Activated T-cell treated with anti-CD3 and anti-CD28 coated beads, Interleukin-2, amount 50 U/mL, for 4 hours (primary cell): Measurements from ENCODE around the gene ETDC. TPM values are rescaled to one million over a fixed set of nuclear protein-coding genes. Genes with fewer than 3 reads are reported as not detected.
A peak's percentile ranks its signal among the peaks of the same experiment; 100 is the strongest.
"Not testable (repeated sequence)": the region's sequence is repeated elsewhere in the genome, so short reads cannot be mapped to it uniquely, and the experiment has no call there.

Experiments used
- ATAC-seq, 2 donors: fragments of 200-7000 bp; cut with Tn5 transposase; one replicate each; pipeline ENCODE4 v1.10.0; 2021
- DNase-seq: peaks from one replicate; pipeline ENCODE4 v3.0.0-alpha.2; 2020
- H3K27me3 Mint-ChIP-seq: one replicate; pipeline ENCODE4 v1.8.0; 2021; ENCODE audit warnings: low read depth, mixed read lengths
- H3K36me3 Mint-ChIP-seq: one replicate; pipeline ENCODE4 v1.8.0; 2022; ENCODE audit warnings: mixed read lengths; ENCODE audit not compliant: insufficient read depth
- H3K4me1 Mint-ChIP-seq: one replicate; pipeline ENCODE4 v1.8.0; 2021; ENCODE audit warnings: low read depth, mixed read lengths
- H3K4me3 Mint-ChIP-seq: one replicate; pipeline ENCODE4 v1.8.0; 2021; ENCODE audit warnings: mild to moderate bottlenecking, moderate library complexity, mixed read lengths
- H3K9me3 Mint-ChIP-seq: one replicate; pipeline ENCODE4 v1.8.0; 2021; ENCODE audit warnings: mixed read lengths
- total RNA-seq, 3 donors: library from RNA; stranded (reverse); gene quantifications; one replicate each; pipeline ENCODE4 v1.2.1, GENCODE V29; 2021

Gene ETDC
- total RNA-seq, 3 donors from 2014 or later, result not detected

DNA sequence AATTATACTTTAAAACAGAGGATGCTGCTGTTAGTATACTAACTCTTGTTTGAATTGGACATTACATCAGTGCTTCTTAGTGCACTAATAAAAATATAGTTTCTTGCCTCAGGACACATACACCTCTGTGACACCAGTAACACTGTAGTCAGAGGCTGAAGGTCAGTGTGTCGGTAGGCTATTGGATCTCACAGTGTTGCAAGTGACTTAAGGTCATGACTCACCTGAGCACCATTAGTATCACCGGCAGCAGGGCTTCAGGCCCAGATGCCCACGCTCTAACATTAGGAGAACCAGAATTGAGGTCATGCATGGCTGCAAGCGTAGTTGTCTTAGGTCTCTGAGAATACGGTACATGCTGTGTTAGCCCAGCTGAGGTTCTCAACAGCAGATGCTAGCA, 15.2 kb downstream of the ETDC start:
- H3K27me3 Mint-ChIP-seq, result no peaks in the 10 kb centered on the region
- no peak for ATAC-seq
- H3K4me1 Mint-ChIP-seq, result no peaks in the 10 kb centered on the region
- no peak for DNase-seq
- no peak overlapping the region for H3K4me3 Mint-ChIP-seq
- peaks cover 10% of the 10 kb centered on the region for H3K9me3 Mint-ChIP-seq
- peaks cover 44% of the 10 kb centered on the region for H3K36me3 Mint-ChIP-seq

DNA sequence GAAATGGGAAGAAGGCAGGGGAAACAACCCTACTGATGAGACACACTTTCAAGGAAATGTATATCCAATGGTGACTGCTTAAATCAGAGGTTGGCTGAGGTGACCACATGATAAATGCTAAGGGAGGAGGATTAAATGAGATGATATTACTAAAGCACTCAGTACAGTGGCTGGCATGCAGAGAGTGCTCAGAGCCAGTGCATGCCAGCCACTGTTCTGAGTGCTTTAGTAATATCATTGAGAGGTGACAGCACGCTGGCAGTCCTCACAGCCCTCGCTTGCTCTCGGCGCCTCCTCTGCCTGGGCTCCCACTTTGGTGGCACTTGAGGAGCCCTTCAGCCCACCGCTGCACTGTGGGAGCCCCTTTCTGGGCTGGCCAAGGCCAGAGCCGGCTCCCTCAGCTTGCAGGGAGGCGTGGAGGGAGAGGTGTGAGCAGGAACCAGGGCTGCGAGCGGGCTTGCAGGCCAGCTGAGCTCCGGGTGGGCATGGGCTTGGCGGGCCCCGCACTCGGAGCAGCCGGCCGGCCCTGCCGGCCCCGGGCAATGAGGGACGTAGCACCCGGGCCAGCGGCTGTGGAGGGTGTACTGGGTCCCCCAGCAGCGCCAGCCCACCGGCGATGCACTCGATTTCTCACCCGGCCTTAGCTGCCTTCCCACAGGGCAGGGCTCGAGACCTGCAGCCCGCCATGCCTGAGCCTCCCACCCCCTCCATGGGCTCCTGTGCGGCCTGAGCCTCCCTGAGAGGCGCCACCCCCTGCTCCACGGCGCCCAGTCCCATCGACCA, 15.9 kb downstream of the ETDC start:
- H3K36me3 Mint-ChIP-seq, result peaks cover 47% of the 10 kb centered on the region
- DNase-seq, H3K27me3 Mint-ChIP-seq: not testable (repeated sequence)

DNA sequence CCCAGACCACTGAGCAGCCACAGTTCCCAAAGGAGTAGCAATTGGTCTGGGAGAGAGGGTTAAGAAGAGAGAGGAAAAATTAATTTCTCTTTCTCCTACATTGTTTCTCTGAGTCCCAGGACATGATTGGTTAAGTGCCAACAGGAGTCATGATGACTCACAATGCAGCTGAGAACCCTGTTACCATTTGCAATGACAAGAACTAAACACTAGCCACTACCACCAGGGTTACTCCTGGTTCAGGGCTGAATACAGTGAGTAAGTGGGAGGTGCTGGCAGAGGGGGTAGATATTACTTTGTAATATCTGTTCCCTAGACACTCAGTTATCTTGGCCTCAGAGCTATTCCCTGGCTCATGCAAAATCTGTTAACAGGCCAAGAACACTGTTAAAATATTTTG, 18.0 kb downstream of the ETDC start:
- DNase-seq (no peak), ATAC-seq (no peak)
- peaks cover 10% of the 10 kb centered on the region for H3K4me1 Mint-ChIP-seq
- H3K27me3 Mint-ChIP-seq, result no peaks in the 10 kb centered on the region
- H3K9me3 Mint-ChIP-seq, result peaks cover 2% of the 10 kb centered on the region
- peaks cover 37% of the 10 kb centered on the region for H3K36me3 Mint-ChIP-seq
- H3K4me3 Mint-ChIP-seq, result no peak overlapping the region

More for the DNA sequence above, 15.9 kb downstream of the ETDC start:
- ATAC-seq, H3K9me3 Mint-ChIP-seq, H3K4me3 Mint-ChIP-seq, H3K4me1 Mint-ChIP-seq: not testable (repeated sequence)

DNA sequence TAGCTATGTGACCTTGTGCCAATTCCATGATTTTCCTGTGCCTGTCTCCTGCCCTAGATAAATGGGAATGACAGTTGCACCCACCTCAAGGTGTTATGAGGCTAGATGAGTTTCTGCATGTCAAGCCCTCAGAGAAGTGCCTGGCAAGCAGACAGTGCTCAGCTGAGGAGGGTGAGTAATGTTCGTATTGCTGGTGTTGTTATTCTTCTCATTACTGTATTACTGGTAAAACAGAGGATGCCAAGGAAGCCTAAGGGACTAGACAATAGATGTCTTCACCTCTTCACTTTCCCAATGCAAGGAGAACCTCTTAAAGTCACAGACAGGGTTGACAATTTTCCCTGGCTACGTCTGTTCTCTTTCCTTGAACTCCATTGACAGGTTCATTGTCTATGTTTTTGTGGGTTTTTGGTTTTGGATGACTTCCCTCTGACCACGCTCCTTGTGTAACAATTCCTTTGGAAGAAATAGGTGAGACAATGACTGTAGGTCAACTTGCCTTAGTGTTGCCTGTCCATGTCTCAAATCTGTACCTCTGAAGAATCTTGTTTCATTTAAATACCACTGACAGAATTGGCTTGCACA, 19.2 kb downstream of the ETDC start:
- DNase-seq, result no peak
- no peaks in the 10 kb centered on the region for H3K9me3 Mint-ChIP-seq
- H3K4me3 Mint-ChIP-seq, result no peak overlapping the region
- peaks cover 17% of the 10 kb centered on the region for H3K4me1 Mint-ChIP-seq
- H3K27me3 Mint-ChIP-seq, result no peaks in the 10 kb centered on the region
- ATAC-seq, result no peak
- peaks cover 31% of the 10 kb centered on the region for H3K36me3 Mint-ChIP-seq

DNA sequence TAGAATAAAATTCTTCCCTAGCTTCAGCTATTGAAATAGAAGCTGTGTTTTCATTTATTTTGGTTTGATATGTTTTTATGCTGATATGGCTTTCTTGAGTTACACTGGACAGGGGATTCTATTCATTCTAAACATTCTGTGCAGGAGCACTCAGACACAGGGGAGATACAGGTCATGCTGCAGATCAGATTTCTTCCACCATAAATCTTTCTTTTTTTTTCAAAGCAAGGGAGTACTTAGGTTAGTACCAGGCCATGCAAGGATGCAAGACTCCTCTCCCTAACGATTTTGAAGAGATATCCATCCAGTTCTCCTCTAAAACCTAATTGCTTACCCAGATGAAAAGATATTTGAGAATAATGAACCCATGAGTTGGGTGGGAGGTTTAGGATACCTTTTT, 21.4 kb downstream of the ETDC start:
- DNase-seq (no peak), ATAC-seq (no peak)
- Mint-ChIP-seq H3K27me3 (no peaks in the 10 kb centered on the region), H3K9me3 (no peaks in the 10 kb centered on the region), H3K4me3 (no peak overlapping the region), H3K36me3 (peaks cover 24% of the 10 kb centered on the region), H3K4me1 (peaks cover 28% of the 10 kb centered on the region)

DNA sequence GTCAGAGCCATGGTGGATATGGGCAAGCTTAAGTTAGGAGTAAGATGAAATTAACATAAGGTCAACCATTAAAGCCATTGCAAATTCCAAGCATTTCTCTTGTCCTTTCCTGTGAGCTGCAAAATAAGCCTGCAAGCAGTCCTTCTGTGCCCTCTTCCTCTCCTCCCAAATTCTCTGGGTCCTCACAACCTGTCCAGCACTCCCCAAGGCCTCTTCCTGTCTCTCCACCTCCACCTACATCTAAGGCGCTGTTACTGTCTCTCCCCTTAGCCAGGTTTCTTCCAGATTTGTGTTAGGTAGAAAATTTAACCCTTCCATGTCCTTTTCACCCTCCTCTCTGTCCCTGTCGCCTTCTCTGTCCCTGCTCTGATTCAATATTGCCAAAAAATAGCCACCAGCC, 22.2 kb downstream of the ETDC start:
- no peaks in the 10 kb centered on the region for H3K27me3 Mint-ChIP-seq
- H3K4me1 Mint-ChIP-seq, result peaks cover 35% of the 10 kb centered on the region
- no peaks in the 10 kb centered on the region for H3K9me3 Mint-ChIP-seq
- ATAC-seq, result no peak
- H3K36me3 Mint-ChIP-seq, result peaks cover 23% of the 10 kb centered on the region
- no peak for DNase-seq
- no peak overlapping the region for H3K4me3 Mint-ChIP-seq

DNA sequence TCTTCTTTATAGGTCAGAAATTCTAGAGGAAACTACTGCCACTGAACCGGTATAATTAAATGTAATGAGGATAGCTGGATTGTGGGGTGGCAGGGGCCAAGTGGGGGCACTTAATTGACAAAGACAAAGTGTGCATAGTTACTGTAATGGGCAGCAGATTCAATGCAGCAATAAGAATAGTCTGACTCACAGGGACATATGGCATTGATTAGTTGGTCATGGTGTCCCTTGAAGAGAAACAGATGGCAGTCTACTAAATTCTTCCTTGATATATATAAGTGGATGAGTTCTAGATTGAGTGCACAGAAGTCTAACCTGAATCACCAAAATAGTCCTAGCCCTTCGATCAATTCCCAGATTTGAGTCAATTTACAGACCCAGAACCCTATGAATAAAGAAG, 31.6 kb downstream of the ETDC start:
- H3K27me3 Mint-ChIP-seq, result no peaks in the 10 kb centered on the region
- H3K36me3 Mint-ChIP-seq, result peaks cover 15% of the 10 kb centered on the region
- H3K4me1 Mint-ChIP-seq, result peaks cover 70% of the 10 kb centered on the region
- H3K4me3 Mint-ChIP-seq, result peak overlapping the region; percentile 93
- no peak for DNase-seq
- H3K9me3 Mint-ChIP-seq, result no peaks in the 10 kb centered on the region
- ATAC-seq, result no peak

DNA sequence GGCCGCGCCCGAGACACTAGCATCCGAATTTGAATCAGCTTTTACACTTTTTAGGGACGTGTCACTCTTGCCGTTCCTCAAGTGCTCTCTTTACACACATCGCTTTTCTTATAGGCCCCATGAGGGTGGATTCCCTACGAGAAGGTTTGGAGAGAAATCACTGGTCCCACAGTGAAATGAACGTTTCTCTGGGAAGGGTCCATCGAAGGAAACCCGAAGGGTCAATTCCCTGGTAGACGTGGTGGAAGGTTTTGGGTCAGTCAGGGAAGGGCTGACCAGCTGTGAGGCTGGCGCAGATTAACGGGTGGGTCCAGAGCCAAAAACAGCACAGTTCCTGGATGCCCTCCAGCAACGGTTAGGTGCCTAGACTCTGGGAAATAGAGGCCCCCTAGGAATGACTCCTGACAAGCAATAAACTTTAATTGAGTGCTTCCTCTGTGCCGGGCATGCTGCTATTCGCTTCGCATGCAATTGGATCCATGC, 35.9 kb downstream of the ETDC start:
- Mint-ChIP-seq H3K4me3 (peak overlapping the region; percentile 93), H3K9me3 (no peaks in the 10 kb centered on the region), H3K36me3 (peaks cover 17% of the 10 kb centered on the region), H3K4me1 (peaks cover 38% of the 10 kb centered on the region), H3K27me3 (no peaks in the 10 kb centered on the region)
- DNase-seq (no peak), ATAC-seq (no peak)

DNA sequence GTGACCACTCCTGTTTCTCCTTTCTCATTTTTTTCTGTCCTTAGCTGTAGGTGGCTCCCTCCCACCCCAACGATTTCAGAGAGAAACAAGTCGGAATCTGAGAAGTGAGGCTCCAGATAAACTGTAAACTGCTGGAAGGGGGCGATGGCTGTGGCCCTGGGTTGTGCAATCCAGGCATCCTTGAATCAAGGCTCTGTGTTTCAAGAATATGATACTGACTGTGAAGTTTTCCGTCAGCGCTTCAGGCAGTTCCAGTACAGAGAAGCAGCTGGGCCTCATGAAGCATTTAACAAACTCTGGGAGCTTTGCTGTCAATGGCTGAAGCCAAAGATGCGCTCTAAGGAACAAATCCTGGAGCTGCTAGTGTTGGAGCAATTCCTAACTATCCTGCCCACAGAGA, 37.7 kb downstream of the ETDC start:
- Mint-ChIP-seq H3K36me3 (peaks cover 19% of the 10 kb centered on the region), H3K4me3 (no peak overlapping the region), H3K4me1 (peaks cover 20% of the 10 kb centered on the region), H3K9me3 (no peaks in the 10 kb centered on the region), H3K27me3 (no peaks in the 10 kb centered on the region)
- DNase-seq (no peak), ATAC-seq (no peak)

DNA sequence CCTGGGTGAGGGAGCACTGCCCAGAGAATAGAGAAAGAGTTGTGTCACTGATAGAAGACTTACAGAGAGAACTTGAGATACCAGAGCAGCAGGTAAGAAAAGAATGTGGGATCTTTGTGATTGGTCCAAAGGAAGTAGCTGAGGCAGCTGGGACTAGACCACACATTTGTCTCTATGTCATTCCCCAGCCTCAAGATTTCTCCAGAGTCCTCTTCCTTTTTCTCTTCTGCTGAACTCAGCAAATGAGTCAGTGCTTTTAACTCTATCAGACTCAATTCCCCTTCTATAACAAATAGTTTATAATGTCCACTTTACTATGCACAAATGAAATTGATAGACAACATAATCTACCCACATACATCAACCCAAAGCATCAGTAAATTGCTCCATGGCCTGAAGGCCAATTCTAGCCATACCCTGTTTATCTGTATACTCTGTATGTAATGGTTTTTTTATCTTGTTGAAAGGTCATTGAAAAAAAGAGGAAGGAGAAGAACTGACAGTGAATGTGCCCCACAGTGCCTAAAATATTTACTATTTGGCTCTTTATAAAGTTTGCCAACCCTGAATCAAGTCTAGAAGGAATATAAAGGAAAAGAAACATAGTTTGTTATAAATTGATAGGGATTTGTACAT, 38.2 kb downstream of the ETDC start:
- no peak for ATAC-seq
- H3K4me3 Mint-ChIP-seq, result no peak overlapping the region
- H3K27me3 Mint-ChIP-seq, result no peaks in the 10 kb centered on the region
- peaks cover 19% of the 10 kb centered on the region for H3K36me3 Mint-ChIP-seq
- DNase-seq, result no peak
- peaks cover 15% of the 10 kb centered on the region for H3K4me1 Mint-ChIP-seq
- H3K9me3 Mint-ChIP-seq, result no peaks in the 10 kb centered on the region

DNA sequence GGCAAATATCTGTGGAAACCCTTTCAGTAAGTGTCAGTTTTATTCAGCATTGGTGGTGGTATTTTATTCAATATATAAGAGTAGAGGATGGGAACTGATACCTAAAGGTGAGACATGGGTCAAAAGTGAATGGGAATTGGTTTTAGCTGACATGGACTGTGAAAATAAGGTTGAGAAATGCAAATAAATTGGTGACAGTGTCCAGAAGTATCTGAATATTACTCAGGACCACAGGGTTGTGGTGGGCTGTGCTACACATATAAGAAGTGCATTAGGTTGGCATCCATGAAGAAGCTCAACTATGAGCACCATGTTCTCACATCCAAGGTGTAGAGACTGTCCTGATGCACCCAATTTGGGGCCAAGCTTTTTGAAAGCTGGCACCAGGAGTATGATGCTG, 45.0 kb downstream of the ETDC start:
- Mint-ChIP-seq H3K4me3 (no peak overlapping the region), H3K9me3 (no peaks in the 10 kb centered on the region)
- no peak for DNase-seq

More for the DNA sequence above, 45.0 kb downstream of the ETDC start:
- H3K27me3 Mint-ChIP-seq, result no peaks in the 10 kb centered on the region
- H3K36me3 Mint-ChIP-seq, result peaks cover 18% of the 10 kb centered on the region
- H3K4me1 Mint-ChIP-seq, result peaks cover 1% of the 10 kb centered on the region
- ATAC-seq, result no peak

Other genes starting within 250 kb of the ETDC start
- gene SMIM10L2B, start 210.8 kb upstream of the ETDC start, total RNA-seq, result under 1 TPM in 2 of 3 donors, not detected in 1; 0.08 to 0.14 TPM
- not detected for gene ETDB, start 189.0 kb upstream of the ETDC start, total RNA-seq
- gene CT55, start 138.1 kb upstream of the ETDC start, total RNA-seq, result not detected
- gene ETDA, start 57.4 kb upstream of the ETDC start, total RNA-seq, result not detected
- 1 to 10 TPM; 3.9 to 4.1 (median 4.0) TPM for gene ZNF75D, start 34.6 kb downstream of the ETDC start, total RNA-seq
- under 1 TPM; 0.63 to 0.83 (median 0.65) TPM for gene ZNF449, start 35.3 kb downstream of the ETDC start, total RNA-seq
- gene SMIM10L2A, start 112.5 kb downstream of the ETDC start, total RNA-seq, result under 1 TPM; 0.38 to 0.66 (median 0.61) TPM
- 10 to 100 TPM; 12.1 to 14.9 (median 14.8) TPM for gene INTS6L, start 211.2 kb downstream of the ETDC start, total RNA-seq